IMR-90 (cell line): ENCODE data around the gene TAF4. TPM values are rescaled to one million over a fixed set of nuclear protein-coding genes. Genes with fewer than 3 reads are reported as not detected.

Experiments used
- ATAC-seq: fragments of 200-7000 bp; cut with Tn5 transposase; 2 replicates; pipeline ENCODE4 v1.9.1; 2020; ENCODE audit warnings: low read depth, mild to moderate bottlenecking, moderate library complexity
- BruUV-seq: library from RNA; stranded (reverse); fragments of 400-500 nt; replicated peaks from 2 replicates; lab custom pipeline; 2021; lab: Mats Ljungman, UMichigan
- CTCF ChIA-PET: fragments of 300-600 bp; formaldehyde crosslinking; extraction: SDS; loops from one replicate; lab custom pipeline; 2021; ENCODE audit warnings: antibody characterized with exemption; lab: Yijun Ruan, JAX
- POLR2A ChIA-PET: fragments of 300-600 bp; sonication (Branson Sonifier 250); formaldehyde crosslinking; loops from one replicate; lab custom pipeline; 2022; ENCODE audit warnings: antibody characterized with exemption; ENCODE audit not compliant: unreplicated experiment; lab: Charles Lee
- DNase-seq: peaks from one replicate; pipeline ENCODE4 v3.0.0; 2013
- H2AFZ ChIP-seq: replicated peaks from 2 replicates; pipeline ENCODE3; 2013; ENCODE audit warnings: low read length, mild to moderate bottlenecking; ENCODE audit not compliant: poor library complexity
- H2AK5ac ChIP-seq: 2 replicates; pipeline ENCODE4 v1.6.1; 2013; ENCODE audit warnings: low read depth, low read length, inconsistent platforms
- H2AK9ac ChIP-seq: replicated peaks from 2 replicates; pipeline ENCODE3; 2013; ENCODE audit warnings: mild to moderate bottlenecking, low read depth, low read length, moderate library complexity; ENCODE audit not compliant: poor library complexity
- H2BK120ac ChIP-seq: 2 replicates; pipeline ENCODE4 v1.6.1; 2013; ENCODE audit warnings: low read depth, low read length, inconsistent platforms
- H2BK15ac ChIP-seq: 3 replicates; pipeline ENCODE4 v1.6.1; 2013; ENCODE audit warnings: low read depth, low read length, inconsistent platforms
- H2BK20ac ChIP-seq: 2 replicates; pipeline ENCODE4 v1.6.1; 2013; ENCODE audit warnings: low read depth, mild to moderate bottlenecking, inconsistent platforms, low read length, moderate library complexity
- H2BK5ac ChIP-seq: 2 replicates; pipeline ENCODE4 v1.6.1; 2013; ENCODE audit warnings: mild to moderate bottlenecking, low read depth, low read length, inconsistent platforms; ENCODE audit not compliant: poor library complexity, severe bottlenecking
- H3K14ac ChIP-seq: replicated peaks from 2 replicates; pipeline ENCODE4 v1.6.1; 2013; ENCODE audit warnings: low read depth, low read length, inconsistent platforms
- H3K18ac ChIP-seq: 2 replicates; pipeline ENCODE4 v1.6.1; 2013; ENCODE audit warnings: low read depth, low read length, control low read depth
- H3K23ac ChIP-seq: 2 replicates; pipeline ENCODE4 v1.6.1; 2013; ENCODE audit warnings: low read depth, low read length, inconsistent platforms
- H3K27ac ChIP-seq: 2 replicates; pipeline ENCODE4 v1.5.1; 2013; ENCODE audit warnings: mild to moderate bottlenecking, control low read depth, low read length; ENCODE audit not compliant: insufficient read depth
- H3K27me3 ChIP-seq: 2 replicates; pipeline ENCODE4 v1.6.1; 2013; ENCODE audit warnings: low read length; ENCODE audit not compliant: control insufficient read depth, insufficient read depth
- H3K36me3 ChIP-seq: 2 replicates; pipeline ENCODE4 v1.6.1; 2013; ENCODE audit warnings: low read length, mixed read lengths; ENCODE audit not compliant: control insufficient read depth, insufficient read depth
- H3K4ac ChIP-seq: 2 replicates; pipeline ENCODE4 v1.6.1; 2013; ENCODE audit warnings: low read depth, low read length, inconsistent platforms
- H3K4me1 ChIP-seq: 2 replicates; pipeline ENCODE4 v1.6.1; 2013; ENCODE audit warnings: low read length, mixed read lengths; ENCODE audit not compliant: control insufficient read depth, insufficient read depth
- H3K4me2 ChIP-seq: 2 replicates; pipeline ENCODE4 v1.6.1; 2013; ENCODE audit warnings: low read depth, mild to moderate bottlenecking, control low read depth, low read length, moderate library complexity
- H3K4me3 ChIP-seq: 2 replicates; pipeline ENCODE4 v1.5.1; 2013; ENCODE audit warnings: low read depth, mild to moderate bottlenecking, control low read depth, low read length, moderate library complexity; ENCODE audit not compliant: insufficient read depth
- H3K56ac ChIP-seq: 2 replicates; pipeline ENCODE4 v1.6.1; 2013; ENCODE audit warnings: low read length, inconsistent platforms; ENCODE audit not compliant: insufficient read depth; ENCODE audit errors: extremely low read depth
- H3K79me1 ChIP-seq, 2 experiments: 2 replicates each; pipeline ENCODE4 v1.6.1; 2013; ENCODE audit warnings: low read length in 2 of 2, inconsistent platforms in 1 of 2, low read depth in 1 of 2
- H3K9ac ChIP-seq: 2 replicates; pipeline ENCODE4 v1.6.1; 2013; ENCODE audit warnings: low read depth, low read length, control low read depth
- H3K9me1 ChIP-seq: 2 replicates; pipeline ENCODE4 v1.6.1; 2013; ENCODE audit warnings: low read length, inconsistent platforms; ENCODE audit not compliant: insufficient read depth
- H3K9me3 ChIP-seq: 2 replicates; pipeline ENCODE4 v1.6.1; 2013; ENCODE audit warnings: low read length; ENCODE audit not compliant: control insufficient read depth, insufficient read depth
- H4K20me1 ChIP-seq: 2 replicates; pipeline ENCODE4 v1.6.1; 2013; ENCODE audit warnings: low read length, inconsistent platforms; ENCODE audit not compliant: insufficient read depth
- H4K5ac ChIP-seq: 2 replicates; pipeline ENCODE4 v1.6.1; 2013; ENCODE audit warnings: mild to moderate bottlenecking, low read depth, low read length, control low read depth
- H4K8ac ChIP-seq, 2 experiments: 2 replicates each; pipeline ENCODE4 v1.6.1; 2013; ENCODE audit warnings: low read depth in 2 of 2, low read length in 2 of 2, control low read depth in 1 of 2, inconsistent platforms in 1 of 2
- H4K91ac ChIP-seq: 2 replicates; pipeline ENCODE4 v1.6.1; 2013; ENCODE audit warnings: low read depth, low read length, inconsistent platforms; ENCODE audit not compliant: insufficient read depth
- BHLHE40 ChIP-seq: fragments of 150-350 bp; IDR thresholded peaks from 2 replicates; pipeline ENCODE4 v1.6.1; 2016; ENCODE audit warnings: mild to moderate bottlenecking, low read depth, low read length
- CEBPB ChIP-seq: IDR thresholded peaks from 2 replicates; pipeline ENCODE4 v1.6.1; 2012; ENCODE audit warnings: low read depth, low read length, improper control_type of control experiment
- CHD1 ChIP-seq: IDR thresholded peaks from 2 replicates; pipeline ENCODE4 v1.6.1; 2012; ENCODE audit warnings: low read depth, low read length, improper control_type of control experiment
- CTCF ChIP-seq: conservative IDR thresholded peaks from 2 replicates; pipeline ENCODE4 v1.5.1; 2012; ENCODE audit warnings: mild to moderate bottlenecking, low read depth, low read length, improper control_type of control experiment
- ELK1 ChIP-seq: fragments of 150-350 bp; IDR thresholded peaks from 2 replicates; pipeline ENCODE4 v1.6.1; 2016; ENCODE audit warnings: low read depth, mild to moderate bottlenecking, low read length, moderate library complexity, borderline replicate concordance
- FOS ChIP-seq: fragments of 150-350 bp; IDR thresholded peaks from 2 replicates; pipeline ENCODE4 v1.6.1; 2016; ENCODE audit warnings: low read depth, low read length
- MAFK ChIP-seq: IDR thresholded peaks from 2 replicates; pipeline ENCODE4 v1.6.1; 2012; ENCODE audit warnings: low read depth, low read length, improper control_type of control experiment
- MAZ ChIP-seq: IDR thresholded peaks from 2 replicates; pipeline ENCODE4 v1.6.1; 2012; ENCODE audit warnings: low read depth, mild to moderate bottlenecking, low read length, improper control_type of control experiment, moderate library complexity, borderline replicate concordance
- MXI1 ChIP-seq: IDR thresholded peaks from 2 replicates; pipeline ENCODE4 v1.6.1; 2012; ENCODE audit warnings: low read depth, mild to moderate bottlenecking, low read length, moderate library complexity, borderline replicate concordance
- NFE2L2 ChIP-seq: fragments of 150-350 bp; IDR thresholded peaks from 2 replicates; pipeline ENCODE4 v1.6.1; 2016; ENCODE audit warnings: low read depth, mild to moderate bottlenecking, low read length
- POLR2A ChIP-seq: IDR thresholded peaks from 2 replicates; pipeline ENCODE4 v1.6.1; 2012; ENCODE audit warnings: mild to moderate bottlenecking, low read depth, low read length
- RAD21 ChIP-seq: IDR thresholded peaks from 2 replicates; pipeline ENCODE4 v1.6.1; 2012; ENCODE audit warnings: low read length, improper control_type of control experiment
- RCOR1 ChIP-seq: IDR thresholded peaks from 2 replicates; pipeline ENCODE4 v1.6.1; 2012; ENCODE audit warnings: mild to moderate bottlenecking, low read length, improper control_type of control experiment; ENCODE audit not compliant: insufficient replicate concordance
- RFX5 ChIP-seq: IDR thresholded peaks from 2 replicates; pipeline ENCODE4 v1.8.0; 2012; ENCODE audit warnings: low read depth, mild to moderate bottlenecking, low read length, moderate library complexity
- SMC3 ChIP-seq: fragments of 150-350 bp; IDR thresholded peaks from 2 replicates; pipeline ENCODE4 v1.6.1; 2016; ENCODE audit warnings: low read depth, mild to moderate bottlenecking, antibody characterized with exemption, low read length, moderate library complexity
- USF2 ChIP-seq: fragments of 150-350 bp; IDR thresholded peaks from 2 replicates; pipeline ENCODE4 v1.6.1; 2017; ENCODE audit warnings: mild to moderate bottlenecking, antibody characterized with exemption, low read length, low read depth
- whole genome bisulfite sequencing, 2 experiments: methylation state at CpG; one replicate each; pipeline versions ENCODE4 v1.1.5 to v1.1.7; 2013; ENCODE audit warnings: missing lambda C conversion rate in 2 of 2; ENCODE audit not compliant: insufficient read length in 1 of 2; ENCODE audit errors: extremely low coverage in 2 of 2; 5-methylcytosine and 5-hydroxymethylcytosine counted together
- dilution Hi-C: fragments of 300-500 bp; cut with HindIII; formaldehyde crosslinking; loops from one replicate; pipeline ENCODE4 v1.14.3; 2018; ENCODE audit warnings: low sequenced_read_pairs; ENCODE audit not compliant: unreplicated experiment
- in situ Hi-C: fragments of 300-500 bp; cut with MboI; formaldehyde crosslinking; loops from 3 replicates; pipeline ENCODE4 v1.14.3; 2019; ENCODE audit warnings: low sequenced_read_pairs, inconsistent platforms, mixed read lengths
- intact Hi-C: fragments of 100-400 bp; cut with micrococcal nuclease; formaldehyde crosslinking; loops from 2 replicates; pipeline ENCODE4 v1.10.0; 2022
- polyA plus RNA-seq, 3 experiments: library from polyadenylated mRNA; depleted of rRNA; stranded (reverse); fragments of >200 nt; gene quantifications; 2 replicates each; pipeline ENCODE4 v1.2.3, GENCODE V29; 2012; ENCODE audit warnings: low replicate concordance in 1 of 3
- total RNA-seq: library from RNA; depleted of rRNA; stranded (reverse); fragments of >200 nt; gene quantifications from 2 replicates; pipeline ENCODE4 v1.2.3, GENCODE V29; 2012

The TAF4 gene
- total and polyA plus RNA-seq, 2 of the 4 experiments (the other 2 are of a cell fraction) = 1.4 to 5.1 TPM

GRCh38 chr20:62083312-62083711, 17.6 kb upstream of the TAF4 start:
- Histone ChIP-seq H2BK5ac (no peak overlapping the region), H2AFZ (no peak overlapping the region), H3K36me3 (no peaks in the 10 kb centered on the region), H3K4me3 (no peak overlapping the region), H3K23ac (no peak overlapping the region), H2AK5ac (no peak overlapping the region), H3K9me1 (peaks cover 10% of the 10 kb centered on the region), H3K79me1 (no peaks in the 10 kb centered on the region; a peak in 1 of 4 replicates), H3K18ac (no peak overlapping the region), H3K4ac (no peak overlapping the region), H4K91ac (no peak overlapping the region), H4K20me1 (peaks cover 4% of the 10 kb centered on the region; the same call in 1 of the 2 replicates), H2BK20ac (no peak overlapping the region), H3K4me2 (no peak overlapping the region), H2BK15ac (no peak overlapping the region), H3K4me1 (peaks cover 5% of the 10 kb centered on the region), H4K5ac (no peak overlapping the region), H3K9ac (no peak overlapping the region), H3K27me3 (peaks cover 13% of the 10 kb centered on the region), H3K27ac (no peak overlapping the region), H3K14ac (no peak overlapping the region), H2BK120ac (no peak overlapping the region), H4K8ac (no peak overlapping the region), H2AK9ac (no peak overlapping the region), H3K9me3 (peaks cover 13% of the 10 kb centered on the region), H3K56ac (no peak overlapping the region)
- BruUV-seq = no TSS peak
- dilution Hi-C loops (no loop called here), in situ Hi-C loops (no loop called here), intact Hi-C loops (no loop called here)
- DNase-seq (no peak), ATAC-seq (no peak)
- ChIA-PET POLR2A (no interaction called here), CTCF (no interaction called here)
- 45% methylated on average over 5 of the region's 5 CpGs; no CpG with 5 or more reads in 1 of the 2 experiments for WGBS, 2 experiments
- no peak for TF ChIP-seq MAFK
- no peak for TF ChIP-seq CTCF
- TF ChIP-seq CHD1 = no peak
- TF ChIP-seq ELK1 = no peak
- no peak for TF ChIP-seq MAZ
- TF ChIP-seq USF2 = no peak
- no peak for TF ChIP-seq RAD21
- TF ChIP-seq POLR2A = no peak
- no peak for TF ChIP-seq RCOR1
- TF ChIP-seq RFX5 = no peak
- no peak for TF ChIP-seq CEBPB
- TF ChIP-seq NFE2L2 = no peak
- TF ChIP-seq BHLHE40 = no peak
- no peak for TF ChIP-seq SMC3
- TF ChIP-seq MXI1 = no peak
- TF ChIP-seq FOS = no peak
